A204.1 (cell line): ENCODE data around the gene NPR2.

Source experiments
- FAIRE-seq: peaks from 2 replicates; lab custom pipeline; 2012; peaks lifted over from hg19 to GRCh38; lab: Jason Lieb, UNC

Gene NPR2

DNA sequence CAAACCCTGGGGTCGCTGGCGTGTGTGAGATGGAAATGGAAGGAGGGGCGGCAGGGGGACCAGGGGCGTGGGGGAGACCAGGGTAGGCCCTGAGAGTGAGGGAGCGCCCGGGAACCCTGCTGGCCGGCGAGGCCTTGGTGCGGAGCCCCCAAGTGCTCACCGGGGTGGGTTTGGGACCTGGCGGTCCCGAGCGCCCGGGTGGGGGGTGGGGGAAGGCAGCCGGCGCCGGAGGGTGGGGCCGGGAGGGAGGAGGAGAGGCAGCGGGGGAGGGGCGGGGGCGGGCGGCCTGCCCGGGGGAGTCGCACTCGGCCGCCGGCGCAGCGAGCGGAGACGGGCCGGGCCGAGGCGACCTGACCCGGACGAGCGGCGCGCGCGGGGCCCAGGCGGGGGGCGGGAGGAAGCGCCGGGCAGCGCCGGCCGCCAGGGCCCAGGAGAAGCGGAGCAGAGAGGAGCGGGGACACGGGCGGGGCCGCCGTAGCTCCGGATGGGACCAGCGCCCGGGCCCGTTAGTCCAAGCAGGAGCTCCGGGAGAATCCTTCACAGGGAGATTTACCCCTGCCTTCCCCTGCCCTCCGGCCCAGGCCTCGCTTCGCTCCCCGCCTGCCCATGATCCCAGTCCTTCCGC, at the start of gene NPR2:
Gene NPR2, plus strand, starts transcription at position 295 of the 625 bp plus-strand sequence. CDS start 818 bp downstream, outside the sequence.
- FAIRE-seq, result no peak

DNA sequence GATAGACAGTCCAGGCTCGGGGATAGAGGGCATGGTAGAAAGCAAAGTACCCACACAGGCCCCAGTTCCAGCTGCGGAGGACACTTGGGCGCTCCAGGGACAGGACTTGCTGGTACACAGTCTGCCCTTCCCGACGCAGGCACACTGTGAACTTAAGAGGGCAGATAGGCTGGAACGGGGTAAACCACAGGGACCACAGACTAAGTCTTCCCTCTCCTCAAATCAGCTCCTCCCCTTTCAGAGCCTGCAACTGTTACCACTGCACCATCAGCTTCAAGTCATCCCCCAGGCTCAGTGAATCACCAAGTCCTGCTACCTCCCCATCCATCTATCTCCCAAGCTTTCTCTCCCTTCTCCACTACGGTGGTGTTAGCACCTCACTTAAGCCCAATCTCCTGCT, 49.7 kb upstream of the NPR2 start:
- FAIRE-seq, result no peak

DNA sequence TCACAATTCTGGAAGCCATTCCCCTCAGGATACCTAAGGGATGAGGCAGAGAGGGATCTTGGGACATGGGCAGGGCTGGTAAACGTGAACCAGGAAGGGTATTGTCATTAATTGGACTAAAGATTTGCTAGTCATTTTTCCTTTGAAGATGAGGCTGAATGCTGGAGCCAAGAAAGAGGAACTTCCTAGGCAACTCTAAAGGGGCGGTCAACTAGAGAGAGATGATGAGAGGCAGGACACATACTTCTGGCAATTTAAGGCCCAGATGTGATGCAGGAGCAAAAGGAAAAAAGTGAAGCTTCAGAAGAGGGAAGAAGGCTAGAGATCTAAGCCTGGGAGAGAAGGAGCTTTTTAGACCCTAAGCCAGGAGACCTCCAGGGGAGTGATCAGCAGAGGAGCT, 47.9 kb upstream of the NPR2 start:
- no peak for FAIRE-seq

DNA sequence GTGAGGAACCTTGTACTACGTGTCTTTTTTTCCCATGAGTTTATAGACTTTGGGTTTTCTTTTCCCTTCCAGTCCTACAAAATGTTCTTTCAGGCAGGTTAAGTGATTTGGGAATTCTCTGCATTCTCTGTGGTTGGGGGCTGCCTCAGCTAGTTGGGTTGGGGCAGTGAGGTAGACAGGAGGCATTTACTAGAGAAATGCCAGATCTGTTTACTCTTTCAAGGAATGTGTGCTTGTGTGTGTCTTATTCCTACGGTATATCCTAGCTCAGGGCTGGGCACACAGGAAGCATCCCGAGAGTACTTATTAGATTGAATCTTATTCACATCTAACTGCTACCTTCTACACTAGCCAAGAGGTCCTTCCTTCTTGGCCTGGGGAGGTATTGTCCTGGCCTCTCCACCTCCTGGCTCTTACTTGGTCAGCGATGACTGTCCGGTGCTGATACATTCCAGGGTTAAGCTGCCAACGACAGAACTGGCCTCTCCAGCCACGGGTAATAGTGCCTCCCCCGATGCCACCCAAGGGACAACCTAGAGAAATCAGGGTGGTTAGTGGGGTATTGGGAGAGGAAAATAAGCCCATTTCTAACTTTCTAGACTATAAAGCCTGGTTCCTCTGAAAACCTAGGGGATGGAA, 47.4 kb upstream of the NPR2 start:
- no peak for FAIRE-seq

DNA sequence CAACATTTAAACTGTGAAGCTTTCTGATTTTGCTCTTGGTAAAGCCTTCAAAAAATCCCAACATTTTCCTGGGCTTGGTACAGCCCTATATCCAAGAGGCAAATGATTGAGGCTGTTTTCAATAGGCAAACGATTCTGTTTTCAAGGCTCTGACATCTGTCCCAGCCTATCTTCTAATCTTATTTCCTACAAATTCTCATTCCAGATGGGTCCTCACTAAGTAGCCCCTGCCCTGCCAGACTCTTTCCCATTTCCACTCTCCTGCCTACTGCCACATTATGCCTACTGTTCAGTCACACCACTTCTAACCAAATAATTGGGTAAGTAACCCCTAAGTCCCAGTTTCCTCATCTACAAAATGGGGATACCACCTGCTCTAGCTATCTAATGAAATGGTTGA, 45.8 kb upstream of the NPR2 start:
- FAIRE-seq, result no peak

DNA sequence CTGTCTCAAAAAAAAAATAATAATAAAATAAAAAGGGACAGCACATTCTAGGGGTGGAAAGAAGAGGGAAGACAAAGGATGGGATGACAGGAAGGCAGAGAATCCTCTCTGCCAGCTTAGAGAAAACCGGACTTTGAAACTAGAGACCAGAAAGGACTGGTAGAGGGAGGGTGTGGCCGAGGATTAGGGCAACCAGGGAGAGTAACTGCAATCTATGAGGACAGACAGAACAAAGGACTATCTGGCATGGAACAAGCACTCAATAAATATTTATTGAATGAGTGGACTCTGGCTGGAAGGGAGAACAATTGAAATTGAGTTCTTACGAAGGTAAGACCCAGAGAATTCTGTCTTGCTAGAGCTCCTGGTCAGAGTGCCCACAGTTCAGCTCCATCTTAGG, 44.8 kb upstream of the NPR2 start:
- FAIRE-seq, result no peak

DNA sequence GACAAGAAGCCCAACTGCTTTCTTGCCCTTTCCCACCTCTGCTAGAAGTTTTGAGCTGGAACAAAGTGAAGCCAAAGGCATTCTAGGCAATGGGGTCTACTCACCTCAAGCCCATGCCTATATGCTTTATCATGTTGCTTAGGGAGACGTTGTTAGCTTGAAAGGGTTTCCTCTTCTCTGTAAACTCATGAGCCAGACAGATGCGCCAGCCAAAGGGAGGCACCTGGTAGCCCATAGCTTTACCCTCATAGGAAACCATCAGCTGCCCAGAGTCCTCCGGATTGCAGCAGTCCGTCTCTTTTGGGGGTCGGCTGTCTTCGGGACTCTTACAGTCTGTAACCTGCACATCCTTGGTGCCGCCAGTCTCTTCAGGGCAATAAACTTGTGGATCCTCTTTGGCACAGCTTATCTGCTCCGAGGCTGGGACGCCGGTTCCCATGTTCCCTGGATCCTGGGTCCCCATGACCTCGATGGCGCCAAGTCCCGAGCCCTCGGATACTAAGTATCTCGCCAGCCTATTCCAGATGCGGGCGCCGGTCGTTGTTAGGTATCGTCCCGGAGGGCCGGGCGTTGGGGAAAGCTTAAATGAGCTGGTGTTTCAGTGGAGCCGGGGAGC, 43.0 kb upstream of the NPR2 start:
- FAIRE-seq, result no peak

DNA sequence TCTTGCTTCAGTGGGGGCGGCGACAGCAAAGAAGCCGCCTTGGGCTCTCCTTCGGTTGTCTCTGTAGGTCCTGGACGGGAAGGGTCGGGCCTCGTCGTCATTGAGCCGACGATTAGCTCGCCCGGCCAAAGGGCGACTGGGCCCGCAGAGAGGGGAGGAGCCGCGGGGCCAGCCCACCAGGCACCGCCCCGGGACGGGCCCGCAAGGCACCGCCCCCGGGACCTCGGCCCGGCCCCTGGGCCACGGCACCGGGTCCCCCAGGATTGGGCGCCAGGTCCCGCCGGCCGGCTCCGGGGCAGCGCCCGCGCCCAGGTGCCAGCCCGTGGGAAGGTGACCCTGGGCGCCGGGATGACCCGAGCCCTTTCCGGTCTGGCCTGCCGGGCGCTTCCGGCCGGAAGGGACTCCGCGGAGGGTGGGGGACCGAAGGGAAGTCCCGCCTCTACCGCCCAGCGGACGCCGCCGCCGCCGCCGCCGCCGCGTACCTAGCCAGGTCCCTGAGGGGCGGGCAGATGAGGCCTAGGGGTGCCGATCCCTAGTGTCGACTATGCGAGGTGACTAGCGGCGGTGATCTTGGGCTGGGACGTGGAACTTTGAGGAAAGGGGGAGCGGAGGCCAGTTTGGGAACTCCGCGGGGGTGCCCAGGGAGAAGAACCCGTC, 42.4 kb upstream of the NPR2 start, which contains the start of the genes GBA2 and RGP1:
Gene GBA2, minus strand, starts transcription at position 371 of the 657 bp plus-strand sequence. CDS start 524 bp downstream, outside the sequence.
Gene RGP1, plus strand, starts transcription at position 430 of the 657 bp plus-strand sequence. CDS start 469 bp downstream, outside the sequence.
- no peak for FAIRE-seq

DNA sequence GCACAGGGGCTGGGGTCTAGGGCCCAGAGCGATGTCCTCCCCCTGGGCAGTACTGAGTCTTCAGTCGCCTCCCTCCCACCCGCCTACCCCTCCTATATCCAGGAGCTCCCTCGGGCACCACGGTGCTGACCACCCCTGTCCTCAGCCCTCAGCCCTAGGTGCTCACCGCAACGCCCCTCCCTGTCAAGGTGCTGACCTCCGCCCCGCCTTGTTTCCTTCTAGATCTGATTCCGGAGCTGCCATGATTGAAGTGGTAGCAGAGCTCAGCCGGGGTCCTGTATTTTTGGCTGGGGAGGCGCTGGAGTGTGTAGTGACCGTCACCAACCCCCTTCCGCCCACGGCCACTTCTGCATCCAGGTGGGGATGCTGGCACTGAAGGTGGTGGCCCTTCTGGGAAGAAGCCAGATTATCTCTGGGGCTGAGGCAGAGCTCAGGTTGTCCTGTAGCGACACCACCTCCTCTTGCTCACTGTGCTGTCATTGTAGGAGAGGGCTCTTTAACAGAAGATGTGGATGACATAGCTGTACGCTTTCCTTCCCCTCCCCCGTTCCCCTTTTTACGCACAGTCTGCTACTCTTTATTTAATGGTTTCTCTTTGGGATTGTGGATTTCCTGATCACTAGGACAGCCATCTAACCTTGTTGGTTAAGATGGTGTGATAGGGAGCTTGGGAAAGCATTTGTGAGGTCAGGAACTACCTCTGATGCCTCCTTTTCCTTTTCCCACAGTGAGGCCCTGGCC, 41.7 kb upstream of the NPR2 start:
- no peak for FAIRE-seq

DNA sequence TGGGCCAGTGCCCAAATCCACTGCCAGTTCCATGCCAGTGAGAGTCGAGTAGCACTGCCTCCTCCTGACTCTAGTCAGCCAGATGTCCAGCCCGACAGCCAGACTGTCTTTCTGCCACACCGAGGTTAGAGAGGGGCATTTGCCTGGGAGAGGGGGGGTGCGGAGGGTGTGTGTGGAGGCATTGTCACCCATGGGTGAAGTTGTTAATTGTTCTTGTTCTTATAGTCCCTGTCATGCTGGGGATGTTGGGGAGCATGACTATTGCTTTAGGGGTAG, 41.2 kb upstream of the NPR2 start:
- FAIRE-seq, result no peak

DNA sequence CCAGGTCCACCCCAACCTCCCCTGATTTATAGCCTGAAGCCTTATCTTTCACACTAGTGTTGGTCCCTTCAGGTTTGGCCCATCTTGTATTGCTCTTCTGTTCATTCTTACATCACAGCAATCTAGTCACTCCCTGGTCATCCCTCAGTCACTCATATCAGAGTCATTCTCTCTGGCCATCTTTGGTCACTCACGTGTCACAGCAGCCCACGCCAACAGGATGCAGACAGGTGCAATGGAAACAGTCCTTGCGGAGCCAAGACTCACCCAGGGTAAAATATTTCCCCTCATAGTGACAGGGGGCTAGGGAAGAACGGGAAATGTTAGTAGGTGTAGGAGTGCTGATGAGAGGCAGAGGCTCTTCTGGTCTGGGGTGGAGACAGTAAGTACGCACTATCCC, 37.9 kb upstream of the NPR2 start:
- FAIRE-seq, result no peak

DNA sequence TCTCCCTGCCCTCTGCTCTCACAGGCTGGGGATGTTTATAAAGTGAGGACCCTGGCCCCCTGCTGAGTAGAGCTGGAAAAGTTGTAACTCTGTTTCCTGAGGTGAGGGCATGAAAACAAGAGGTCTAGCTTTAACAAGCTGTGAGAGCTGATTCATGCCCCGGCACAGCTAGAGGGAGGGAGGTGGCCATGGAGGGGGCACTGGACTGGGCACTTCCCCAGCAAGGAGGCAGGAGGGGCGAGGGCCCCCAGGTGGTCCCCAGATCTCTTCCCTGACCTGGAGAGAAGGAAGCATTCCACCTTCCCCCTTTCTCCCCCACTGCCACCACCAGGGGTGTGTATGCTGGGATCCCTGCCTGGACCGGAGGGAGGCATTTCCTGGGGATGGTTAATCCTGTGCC, 37.1 kb upstream of the NPR2 start, which contains the start of gene MSMP:
Gene MSMP, minus strand, starts transcription at position 13 of the 400 bp plus-strand sequence. CDS start 147 bp downstream, outside the sequence.
- no peak for FAIRE-seq

DNA sequence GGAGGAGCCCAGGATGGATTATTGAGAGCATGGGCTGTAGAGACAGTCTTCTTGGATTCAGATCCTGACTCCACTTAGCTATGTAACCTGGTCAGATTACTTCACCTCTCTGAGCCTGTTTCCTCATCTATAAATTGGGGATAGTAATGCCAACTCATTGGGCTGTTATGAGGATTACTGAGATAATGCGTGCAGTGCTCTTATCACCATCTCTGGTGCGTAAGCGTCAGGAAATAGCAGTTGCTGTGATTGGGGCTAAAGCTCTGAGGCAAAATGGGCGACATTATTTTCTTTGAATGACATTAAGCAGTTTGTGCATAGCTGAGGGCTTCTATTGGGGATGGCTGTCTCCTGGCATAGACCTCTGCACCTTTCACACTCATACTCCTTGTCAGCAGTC, 36.3 kb upstream of the NPR2 start:
- FAIRE-seq, result no peak

DNA sequence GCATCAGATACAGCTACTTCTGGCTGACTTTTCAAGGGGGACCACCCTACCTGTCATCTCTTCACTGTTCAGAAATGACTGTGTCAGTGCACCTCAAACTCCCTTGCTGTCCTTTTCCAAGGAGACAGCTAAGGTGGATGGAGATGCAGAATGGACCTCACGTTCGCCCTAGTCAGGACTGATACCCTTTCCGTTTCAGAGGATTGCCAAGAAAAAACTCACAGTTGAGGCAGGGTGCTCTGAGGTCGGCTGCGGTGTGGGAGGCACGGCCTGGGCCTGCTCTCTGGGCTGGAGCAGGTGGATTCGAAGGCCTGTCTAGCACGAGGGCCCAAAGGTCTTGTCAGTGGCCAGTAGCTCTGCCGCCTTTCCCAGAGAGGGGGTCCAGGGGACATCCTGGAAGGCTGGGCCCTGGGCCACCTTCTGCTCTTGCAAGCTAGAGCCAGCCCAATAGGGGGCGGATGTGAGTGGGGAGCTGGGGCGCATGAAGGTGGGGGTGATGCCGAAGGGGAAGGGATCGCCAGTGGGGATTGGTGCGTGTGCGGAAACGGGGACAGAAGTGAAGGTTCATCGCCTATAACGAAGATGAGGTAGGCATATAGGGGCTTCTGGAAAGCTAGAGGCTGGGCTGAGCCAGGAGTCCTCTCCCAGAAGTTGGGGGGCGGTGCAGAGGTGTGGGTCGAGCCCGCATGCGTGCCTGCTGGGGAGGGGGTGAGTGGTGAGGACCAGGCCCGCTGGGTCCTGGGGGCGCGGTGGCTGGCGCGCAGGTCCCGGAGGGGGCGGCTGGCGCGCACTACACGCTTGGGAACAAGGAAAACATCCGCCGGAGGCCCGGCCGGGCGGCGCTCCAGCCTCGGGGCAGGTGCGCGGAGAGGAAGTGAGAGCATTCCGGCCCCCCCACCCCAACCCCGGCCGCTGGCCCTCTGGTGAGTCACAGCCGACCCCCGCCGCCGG, 34.8 kb upstream of the NPR2 start:
- FAIRE-seq, result no peak

DNA sequence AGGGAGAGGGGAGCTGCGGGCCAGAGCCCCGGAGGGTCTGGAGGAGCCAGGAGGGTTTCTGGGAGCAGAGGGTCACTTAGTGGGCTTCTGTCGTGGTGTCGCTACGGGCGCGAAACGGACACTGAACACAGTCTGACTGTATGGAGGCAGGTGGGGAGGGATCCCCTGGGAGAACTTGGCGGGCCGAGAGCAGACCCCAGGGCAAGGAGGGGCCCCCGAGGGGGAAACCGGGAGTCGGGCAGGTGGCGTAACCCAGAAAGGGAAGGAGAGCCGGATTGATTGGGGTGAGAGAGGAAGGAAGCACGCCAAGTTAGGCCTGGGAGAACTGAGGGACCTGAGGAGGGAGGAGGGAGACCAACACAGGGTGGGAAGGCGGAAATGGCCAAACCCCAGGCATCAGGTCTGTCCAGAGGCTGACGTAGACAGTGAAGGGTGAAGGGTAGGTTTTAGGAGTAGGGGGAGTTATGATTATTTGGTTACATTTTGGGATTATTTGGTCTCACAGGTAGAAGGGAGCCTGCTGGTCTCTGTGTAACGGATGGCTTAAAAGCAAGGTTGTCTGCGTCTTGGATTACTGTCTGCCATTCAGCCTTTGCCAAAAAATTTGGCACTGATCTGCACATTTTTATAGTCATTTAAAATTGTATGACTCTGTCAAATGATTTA, 34.0 kb upstream of the NPR2 start:
- no peak for FAIRE-seq

DNA sequence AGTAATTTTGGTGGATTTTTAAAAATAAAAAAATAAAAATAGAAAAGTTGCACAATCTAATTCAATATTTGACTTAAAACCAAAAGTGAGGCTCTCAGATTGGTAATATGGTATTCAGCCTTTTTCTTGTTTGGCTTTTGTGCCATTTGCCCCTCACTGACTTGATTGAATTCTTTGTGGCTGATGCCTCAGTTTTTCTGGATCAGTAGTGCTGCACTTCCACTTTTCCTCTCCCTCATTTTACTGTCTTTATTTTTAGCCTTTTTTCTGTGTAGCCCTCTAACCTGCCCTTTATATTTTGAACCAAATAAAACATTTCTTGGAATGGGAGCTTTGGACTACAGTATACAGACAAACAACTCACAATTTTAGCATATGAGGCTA, 33.5 kb upstream of the NPR2 start:
- FAIRE-seq, result no peak

DNA sequence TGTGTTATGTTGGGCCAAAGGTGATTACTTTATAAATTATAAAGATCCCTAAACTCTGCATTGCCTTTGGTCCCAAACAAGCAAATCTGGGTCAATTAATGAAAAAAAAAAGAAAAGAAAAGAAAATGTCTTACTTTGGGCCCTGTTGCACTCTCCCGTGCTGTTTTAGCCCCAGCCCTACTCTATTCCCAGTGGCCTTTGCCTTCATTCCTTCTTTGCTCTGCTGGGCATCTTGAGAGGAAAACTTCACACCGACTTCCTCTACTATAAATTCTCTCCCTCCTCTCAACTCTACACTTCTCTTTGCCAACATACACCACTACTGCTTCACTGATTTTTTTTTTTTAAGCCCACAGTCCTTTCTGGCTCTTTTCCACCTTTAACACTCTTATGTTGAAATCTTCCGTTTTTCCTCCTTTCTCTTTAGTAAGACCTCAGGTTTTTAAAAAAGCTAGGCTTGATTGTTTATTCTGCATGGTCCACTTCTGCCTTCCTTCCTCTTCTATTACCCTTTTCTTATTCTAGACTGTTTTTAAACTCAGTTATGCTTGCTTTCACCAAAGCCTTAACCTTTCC, 32.8 kb upstream of the NPR2 start:
- no peak for FAIRE-seq

DNA sequence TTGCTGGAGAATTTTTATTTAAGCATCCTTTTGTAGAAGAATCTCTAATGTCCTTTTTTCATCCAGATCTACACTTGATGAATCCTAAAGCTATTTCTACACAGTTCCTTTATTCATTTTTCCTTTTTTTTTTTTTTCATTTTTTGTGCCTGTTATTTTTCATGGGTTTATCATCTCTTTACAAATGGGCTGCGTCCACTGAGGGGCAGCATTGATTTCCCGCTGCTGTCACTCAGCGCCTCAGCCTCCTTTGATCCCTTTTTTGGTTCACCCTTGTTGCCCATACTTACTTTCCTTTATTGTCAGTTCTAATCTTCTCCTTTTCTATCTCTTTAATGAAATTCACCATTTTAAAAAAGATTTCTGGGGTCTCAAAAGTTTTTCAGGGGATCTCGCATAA, 31.6 kb upstream of the NPR2 start:
- FAIRE-seq, result no peak

DNA sequence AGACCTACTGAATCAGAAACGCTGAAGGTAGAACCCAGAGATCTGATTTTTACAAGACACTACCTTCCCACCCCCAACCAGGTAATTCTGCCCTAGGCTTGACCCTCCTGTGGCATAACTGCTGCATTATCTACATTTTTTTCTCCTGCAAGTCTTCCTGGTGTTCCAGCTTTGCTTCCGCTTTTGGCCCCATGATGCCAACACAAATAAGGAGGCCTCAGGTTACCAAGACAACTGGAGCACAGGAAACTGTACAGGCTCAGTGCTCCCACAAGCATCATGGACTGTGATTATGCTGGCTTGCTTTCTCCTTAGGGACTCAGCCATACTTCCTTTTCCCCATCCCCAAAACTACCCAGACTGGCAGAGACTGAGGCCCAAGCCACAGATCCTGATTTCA, 30.7 kb upstream of the NPR2 start:
- no peak for FAIRE-seq

DNA sequence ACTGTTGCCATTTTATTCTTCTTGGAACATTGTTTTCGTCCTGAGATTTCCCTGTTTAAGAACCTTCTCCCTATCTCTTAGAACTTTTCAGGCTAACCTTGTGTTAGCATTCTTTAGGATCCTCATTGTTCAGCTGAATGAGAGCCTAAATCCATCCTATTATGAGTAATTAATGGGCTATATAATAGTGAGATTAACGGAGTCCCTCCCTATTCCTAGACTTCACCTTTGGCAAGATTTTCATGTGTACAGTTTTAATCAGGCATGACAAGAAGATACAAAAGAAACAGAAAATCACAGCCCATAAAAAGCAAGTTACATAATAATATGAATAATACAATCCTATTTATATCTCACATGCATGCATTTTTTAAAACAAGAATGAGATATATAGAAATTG, 28.2 kb upstream of the NPR2 start:
- FAIRE-seq, result no peak

DNA sequence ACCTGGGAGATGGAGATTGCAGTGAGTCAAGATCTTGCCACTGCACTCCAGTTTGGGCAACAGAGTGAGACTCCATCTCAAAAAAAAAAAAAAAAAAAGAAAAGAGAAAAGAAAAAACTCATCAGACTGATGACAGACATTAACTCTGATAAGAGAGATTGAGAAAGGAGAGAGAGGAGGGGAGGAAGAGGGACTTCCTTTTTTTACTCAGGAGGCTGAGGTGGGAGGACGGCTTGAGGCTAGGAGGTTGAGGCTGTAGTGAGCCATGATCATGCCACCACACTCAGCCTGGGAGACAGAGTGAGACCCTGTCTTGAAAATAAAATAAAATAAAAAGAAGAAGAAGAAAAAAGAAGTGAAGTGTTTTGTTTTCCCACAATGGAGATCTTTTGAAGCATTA, 27.6 kb upstream of the NPR2 start:
- no peak for FAIRE-seq
